Gastrocnemius medialis (tissue), 4 donors: ENCODE measurements around the gene HTR3D.

Source experiments
- CTCF ChIP-seq, 5 experiments: fragments of 450-650 bp in 3 of 5; fragments of 200-600 bp in 2 of 5; sonication (generic) in 2 of 5; IDR thresholded peaks in 4 of 5; conservative IDR thresholded peaks in 1 of 5; 1 replicate in 4 of 5; 2 replicates in 1 of 5; pipeline ENCODE4 v1.5.1; 2016 to 2019; ENCODE audit warnings: antibody characterized with exemption in 5 of 5, mild to moderate bottlenecking in 3 of 5, moderate library complexity in 3 of 5
- POLR2A ChIP-seq, 2 donors: fragments of 450-650 bp; IDR thresholded peaks; one replicate each; pipeline ENCODE4 v1.6.1; 2017; ENCODE audit warnings: antibody characterized with exemption in 2 of 2, mild to moderate bottlenecking in 2 of 2, moderate library complexity in 2 of 2

- TF ChIP-seq CTCF (IDR thresholded peaks at IDR 0.05 in 4 of 5, conservative IDR thresholded peaks at IDR 0.05 in 1 of 5) (no peak), POLR2A (IDR thresholded peaks at IDR 0.05) (no peak)
Observed at GRCh38 chr3:184068344-184068743, 36.8 kb downstream of the HTR3D start.
